Suprapubic skin (tissue), 4 donors: ENCODE results near the gene ZNF423.

Experiments used
- CTCF ChIP-seq, 2 donors: fragments of 200-600 bp in 1 of 2; fragments of 450-650 bp in 1 of 2; sonication (generic) in 1 of 2; IDR thresholded peaks; one replicate each; pipeline ENCODE4 v1.5.1; 2016 to 2019; ENCODE audit warnings: antibody characterized with exemption in 2 of 2, mild to moderate bottlenecking in 1 of 2, moderate library complexity in 1 of 2
- EP300 ChIP-seq: sonication (generic); formaldehyde crosslinking; IDR thresholded peaks from one replicate; pipeline ENCODE4 v1.6.1; 2017; ENCODE audit warnings: antibody characterized with exemption
- POLR2A ChIP-seq, 2 donors: fragments of 450-650 bp; IDR thresholded peaks; one replicate each; pipeline ENCODE4 v1.6.1; 2017; ENCODE audit warnings: antibody characterized with exemption in 2 of 2, mild to moderate bottlenecking in 2 of 2, moderate library complexity in 2 of 2
- POLR2AphosphoS5 ChIP-seq, 3 donors: sonication (generic); formaldehyde crosslinking; IDR thresholded peaks; one replicate each; pipeline ENCODE4 v1.6.1; 2017; ENCODE audit warnings: antibody characterized with exemption in 3 of 3

GRCh38 chr16:49635009-49635350, 220.9 kb downstream of the ZNF423 start:
- TF ChIP-seq CTCF (IDR thresholded peaks at IDR 0.05) (no peak), POLR2AphosphoS5 (IDR thresholded peaks at IDR 0.05) (no peak), EP300 (no peak), POLR2A (IDR thresholded peaks at IDR 0.05) (no peak)
